A549 (cell line): Measurements from ENCODE around the gene SHLD1. TPM values are rescaled to one million over a fixed set of nuclear protein-coding genes. Genes with fewer than 3 reads are reported as not detected.
"Not testable (repeated sequence)": the region's sequence is repeated elsewhere in the genome, so short reads cannot be mapped to it uniquely, and the experiment has no call there.

Experiments
- ATAC-seq, 2 experiments: fragments of 200-7000 bp in 1 of 2; fragments of >200 bp in 1 of 2; cut with Nextera tagmentation in 1 of 2; cut with Tn5 transposase in 1 of 2; 3 replicates each; pipeline versions ENCODE4 v1.8.0 to v1.9.1; 2018 to 2020; ENCODE audit warnings: mild to moderate bottlenecking in 1 of 2, moderate library complexity in 1 of 2
- CTCF ChIA-PET: fragments of 300-600 bp; sonication (Branson Sonifier 250); formaldehyde crosslinking; extraction: SDS; loops from one replicate; lab custom pipeline; 2021; ENCODE audit warnings: antibody characterized with exemption, inconsistent platforms; lab: Yijun Ruan, JAX
- POLR2A ChIA-PET: fragments of 350-600 bp; formaldehyde crosslinking; extraction: SDS; loops from one replicate; lab custom pipeline; 2021; ENCODE audit warnings: antibody characterized with exemption, inconsistent platforms; lab: Yijun Ruan, JAX
- DNase-seq, 2 experiments: peaks; one replicate each; pipeline versions ENCODE4 v3.0.0 to v3.0.0-alpha.2; 2011 to 2016; ENCODE audit warnings: low read depth in 1 of 2, low spot score in 1 of 2
- FAIRE-seq: peaks from 2 replicates; lab custom pipeline; 2011; peaks lifted over from hg19 to GRCh38; lab: Jason Lieb, UNC
- H3K27ac ChIP-seq, 2 experiments: fragments of >200 bp; sonication (Bioruptor Twin); formaldehyde crosslinking; 3 replicates each; pipeline ENCODE4 v1.5.1; 2016 to 2017
- H3K4me1 ChIP-seq: fragments of >200 bp; sonication (Bioruptor Twin); formaldehyde crosslinking; 3 replicates; pipeline ENCODE4 v1.6.1; 2016
- H3K4me2 ChIP-seq: fragments of >200 bp; sonication (Bioruptor Twin); formaldehyde crosslinking; 3 replicates; pipeline ENCODE4 v1.6.1; 2016
- H3K4me3 ChIP-seq: fragments of >200 bp; sonication (Bioruptor Twin); formaldehyde crosslinking; 3 replicates; pipeline ENCODE4 v1.5.1; 2016
- H3K9me3 ChIP-seq: fragments of >200 bp; sonication (Bioruptor Twin); formaldehyde crosslinking; 3 replicates; pipeline ENCODE4 v1.6.1; 2016
- CBX2 ChIP-seq: fragments of 200-600 bp; sonication (generic); IDR thresholded peaks from 2 replicates; pipeline ENCODE4 v1.6.1; 2016; ENCODE audit warnings: low read depth, mild to moderate bottlenecking, borderline replicate concordance
- CBX8 ChIP-seq: fragments of 200-600 bp; sonication (generic); IDR thresholded peaks from 2 replicates; pipeline ENCODE4 v1.6.1; 2016
- CHD2 ChIP-seq: fragments of 150-350 bp; IDR thresholded peaks from 2 replicates; pipeline ENCODE4 v1.6.1; 2014; ENCODE audit warnings: low read length; ENCODE audit not compliant: partially characterized antibody
- CHD4 ChIP-seq: fragments of 200-600 bp; sonication (generic); IDR thresholded peaks from 2 replicates; pipeline ENCODE4 v1.6.1; 2016; ENCODE audit warnings: antibody characterized with exemption, mild to moderate bottlenecking, borderline replicate concordance
- ESRRA ChIP-seq: fragments of 150-350 bp; IDR thresholded peaks from 2 replicates; pipeline ENCODE4 v1.6.1; 2014; ENCODE audit warnings: mild to moderate bottlenecking, low read length, borderline replicate concordance
- FOSB ChIP-seq: fragments of 250-450 bp; sonication (Bioruptor Pico); IDR thresholded peaks from 2 replicates; pipeline ENCODE4 v1.5.0; 2020; ENCODE audit warnings: mild to moderate bottlenecking, moderate library complexity
- GATA3 ChIP-seq: IDR thresholded peaks from 2 replicates; pipeline ENCODE4 v1.6.1; 2012; ENCODE audit warnings: borderline replicate concordance
- HOXB13 ChIP-seq: fragments of 250-450 bp; sonication (Bioruptor Pico); IDR thresholded peaks from 2 replicates; pipeline ENCODE4 v1.5.0; 2020; ENCODE audit warnings: low read depth, mild to moderate bottlenecking, moderate library complexity
- HOXB5 ChIP-seq: fragments of 250-450 bp; sonication (Bioruptor Pico); IDR thresholded peaks from 2 replicates; pipeline ENCODE4 v1.5.0; 2020; ENCODE audit warnings: mild to moderate bottlenecking, moderate library complexity
- JUN ChIP-seq, 2 experiments: fragments of >200 bp; sonication (Bioruptor Twin); formaldehyde crosslinking; IDR thresholded peaks; 2 replicates in 1 of 2; 3 replicates in 1 of 2; pipeline ENCODE4 v1.6.1; 2016 to 2017
- JUNB ChIP-seq: fragments of >200 bp; sonication (Bioruptor Twin); formaldehyde crosslinking; IDR thresholded peaks from 2 replicates; pipeline ENCODE4 v1.6.1; 2016
- KDM5A ChIP-seq: fragments of 200-600 bp; sonication (generic); IDR thresholded peaks from 2 replicates; pipeline ENCODE4 v1.6.1; 2016; ENCODE audit warnings: antibody characterized with exemption, mild to moderate bottlenecking
- MAFK ChIP-seq: fragments of 450-650 bp; IDR thresholded peaks from 2 replicates; pipeline ENCODE4 v1.6.1; 2014; ENCODE audit not compliant: partially characterized antibody
- MAZ ChIP-seq: fragments of 150-350 bp; IDR thresholded peaks from 2 replicates; pipeline ENCODE4 v1.6.1; 2014; ENCODE audit warnings: antibody characterized with exemption, low read depth, low read length, borderline replicate concordance
- MYC ChIP-seq: IDR thresholded peaks from 2 replicates; pipeline ENCODE4 v1.6.1; 2012; ENCODE audit warnings: mild to moderate bottlenecking, inconsistent platforms, low read length, improper control_type of control experiment, borderline replicate concordance
- PHF8 ChIP-seq: fragments of 200-600 bp; sonication (generic); IDR thresholded peaks from 2 replicates; pipeline ENCODE4 v1.6.1; 2016; ENCODE audit warnings: low read depth, mild to moderate bottlenecking, antibody characterized with exemption, moderate library complexity, borderline replicate concordance
- WGBS: methylation state at CpG from one replicate; pipeline ENCODE4 v1.1.6; 2017; ENCODE audit errors: missing lambda C conversion rate; 5-methylcytosine and 5-hydroxymethylcytosine counted together
- polyA plus RNA-seq, 4 experiments: library from polyadenylated mRNA; depleted of rRNA in 3 of 4; stranded (reverse); fragments of >200 nt; fragmentation: RNase III in 1 of 4; extraction: RNeasy Plus Mini Kit Qiagen cat#74134 plus additional on column Dnase treatment in 1 of 4; gene quantifications; 2 replicates in 3 of 4; 3 replicates in 1 of 4; pipeline ENCODE4 v1.2.3, GENCODE V29; 2011 to 2017
- TF ChIP-seq, protein P1 (sequence below): fragments of 250-450 bp; sonication (Bioruptor Pico); IDR thresholded peaks from 2 replicates; pipeline ENCODE4 v1.5.0; 2020; ENCODE audit warnings: low read depth, mild to moderate bottlenecking, moderate library complexity
- TF ChIP-seq, protein P2 (sequence below): fragments of >200 bp; sonication (Bioruptor Twin); formaldehyde crosslinking; IDR thresholded peaks from 2 replicates; pipeline ENCODE4 v1.6.1; 2016
- TF ChIP-seq, protein P3 (sequence below): fragments of 250-450 bp; sonication (Bioruptor Pico); IDR thresholded peaks from 2 replicates; pipeline ENCODE4 v1.5.0; 2021; ENCODE audit warnings: mild to moderate bottlenecking, moderate library complexity, borderline replicate concordance
- TF ChIP-seq, protein P4 (sequence below): fragments of 200-600 bp; sonication (generic); IDR thresholded peaks from 2 replicates; pipeline ENCODE4 v1.6.1; 2016; ENCODE audit warnings: antibody characterized with exemption, mild to moderate bottlenecking, moderate library complexity

SHLD1 gene
- polyA plus RNA-seq, 2 of the 4 experiments (the other 2 are of a cell fraction), result 6.5 to 18.4 TPM

- TF ChIP-seq PHF8 (no peak), CHD4 (no peak), HOXB5 (CRISPR knock-in tag) (no peak), HOXB13 (no peak), CHD2 (no peak), ESRRA (no peak), MYC (no peak), JUNB (no peak), FOSB (CRISPR knock-in tag) (no peak), CBX2 (no peak), MAZ (no peak), GATA3 (no peak), CBX8 (no peak), KDM5A (no peak), MAFK (no peak), JUN (IDR thresholded peaks at IDR 0.05) (no peak)
- TF ChIP-seq, protein P1, sequence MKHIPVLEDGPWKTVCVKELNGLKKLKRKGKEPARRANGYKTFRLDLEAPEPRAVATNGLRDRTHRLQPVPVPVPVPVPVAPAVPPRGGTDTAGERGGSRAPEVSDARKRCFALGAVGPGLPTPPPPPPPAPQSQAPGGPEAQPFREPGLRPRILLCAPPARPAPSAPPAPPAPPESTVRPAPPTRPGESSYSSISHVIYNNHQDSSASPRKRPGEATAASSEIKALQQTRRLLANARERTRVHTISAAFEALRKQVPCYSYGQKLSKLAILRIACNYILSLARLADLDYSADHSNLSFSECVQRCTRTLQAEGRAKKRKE (CRISPR knock-in tag), result no peak
- TF ChIP-seq, protein P2, sequence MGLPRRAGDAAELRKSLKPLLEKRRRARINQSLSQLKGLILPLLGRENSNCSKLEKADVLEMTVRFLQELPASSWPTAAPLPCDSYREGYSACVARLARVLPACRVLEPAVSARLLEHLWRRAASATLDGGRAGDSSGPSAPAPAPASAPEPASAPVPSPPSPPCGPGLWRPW, result no peak
- TF ChIP-seq, protein P3, sequence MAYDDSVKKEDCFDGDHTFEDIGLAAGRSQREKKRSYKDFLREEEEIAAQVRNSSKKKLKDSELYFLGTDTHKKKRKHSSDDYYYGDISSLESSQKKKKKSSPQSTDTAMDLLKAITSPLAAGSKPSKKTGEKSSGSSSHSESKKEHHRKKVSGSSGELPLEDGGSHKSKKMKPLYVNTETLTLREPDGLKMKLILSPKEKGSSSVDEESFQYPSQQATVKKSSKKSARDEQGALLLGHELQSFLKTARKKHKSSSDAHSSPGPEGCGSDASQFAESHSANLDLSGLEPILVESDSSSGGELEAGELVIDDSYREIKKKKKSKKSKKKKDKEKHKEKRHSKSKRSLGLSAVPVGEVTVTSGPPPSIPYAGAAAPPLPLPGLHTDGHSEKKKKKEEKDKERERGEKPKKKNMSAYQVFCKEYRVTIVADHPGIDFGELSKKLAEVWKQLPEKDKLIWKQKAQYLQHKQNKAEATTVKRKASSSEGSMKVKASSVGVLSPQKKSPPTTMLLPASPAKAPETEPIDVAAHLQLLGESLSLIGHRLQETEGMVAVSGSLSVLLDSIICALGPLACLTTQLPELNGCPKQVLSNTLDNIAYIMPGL (CRISPR knock-in tag), result no peak
- TF ChIP-seq, protein P4, sequence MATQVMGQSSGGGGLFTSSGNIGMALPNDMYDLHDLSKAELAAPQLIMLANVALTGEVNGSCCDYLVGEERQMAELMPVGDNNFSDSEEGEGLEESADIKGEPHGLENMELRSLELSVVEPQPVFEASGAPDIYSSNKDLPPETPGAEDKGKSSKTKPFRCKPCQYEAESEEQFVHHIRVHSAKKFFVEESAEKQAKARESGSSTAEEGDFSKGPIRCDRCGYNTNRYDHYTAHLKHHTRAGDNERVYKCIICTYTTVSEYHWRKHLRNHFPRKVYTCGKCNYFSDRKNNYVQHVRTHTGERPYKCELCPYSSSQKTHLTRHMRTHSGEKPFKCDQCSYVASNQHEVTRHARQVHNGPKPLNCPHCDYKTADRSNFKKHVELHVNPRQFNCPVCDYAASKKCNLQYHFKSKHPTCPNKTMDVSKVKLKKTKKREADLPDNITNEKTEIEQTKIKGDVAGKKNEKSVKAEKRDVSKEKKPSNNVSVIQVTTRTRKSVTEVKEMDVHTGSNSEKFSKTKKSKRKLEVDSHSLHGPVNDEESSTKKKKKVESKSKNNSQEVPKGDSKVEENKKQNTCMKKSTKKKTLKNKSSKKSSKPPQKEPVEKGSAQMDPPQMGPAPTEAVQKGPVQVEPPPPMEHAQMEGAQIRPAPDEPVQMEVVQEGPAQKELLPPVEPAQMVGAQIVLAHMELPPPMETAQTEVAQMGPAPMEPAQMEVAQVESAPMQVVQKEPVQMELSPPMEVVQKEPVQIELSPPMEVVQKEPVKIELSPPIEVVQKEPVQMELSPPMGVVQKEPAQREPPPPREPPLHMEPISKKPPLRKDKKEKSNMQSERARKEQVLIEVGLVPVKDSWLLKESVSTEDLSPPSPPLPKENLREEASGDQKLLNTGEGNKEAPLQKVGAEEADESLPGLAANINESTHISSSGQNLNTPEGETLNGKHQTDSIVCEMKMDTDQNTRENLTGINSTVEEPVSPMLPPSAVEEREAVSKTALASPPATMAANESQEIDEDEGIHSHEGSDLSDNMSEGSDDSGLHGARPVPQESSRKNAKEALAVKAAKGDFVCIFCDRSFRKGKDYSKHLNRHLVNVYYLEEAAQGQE, result no peak
- no peak for FAIRE-seq
- POLR2A ChIA-PET, result no interaction called here
- Histone ChIP-seq H3K4me3 (no peak overlapping the region), H3K4me2 (no peak overlapping the region), H3K27ac (0 out of 6 replicates have a peak overlapping the region, but pooled peaks of 1 of the 2 experiments have one; percentile 12), H3K9me3 (no peaks in the 10 kb centered on the region), H3K4me1 (no peaks in the 10 kb centered on the region)
- WGBS, result 81% methylated on average over 7 of the region's 7 CpGs
- ATAC-seq, result no peak
- CTCF ChIA-PET, result interaction anchor here (0.6 to 4.9 kb wide), 7 partner anchors 10 to 268 kb away, joined by 3 to 26 read pairs (median 3); partner anchors contain the start of gene SHLD1
- DNase-seq, result no peak
Measured at GRCh38 chr20:5797843-5798462, 47.8 kb downstream of the SHLD1 start.

GRCh38 chr20:5803754-5804303 is 53.6 kb downstream of the SHLD1 start:
- H3K9me3 ChIP-seq, ATAC-seq, FAIRE-seq, H3K4me3 ChIP-seq, POLR2A ChIA-PET, DNase-seq: not testable (repeated sequence)
- H3K4me2 ChIP-seq, result peak overlapping the region; percentile 63
- peak overlapping the region; percentile 39 to 74; a peak in 5 of 6 replicates for H3K27ac ChIP-seq
- WGBS, result 91% methylated on average over 13 of the region's 13 CpGs
- CTCF ChIA-PET, result interaction anchor here (0.7 to 5.1 kb wide), 5 partner anchors 14 to 274 kb away, joined by 3 to 17 read pairs (median 4); no protein-coding TSS in a partner anchor
- peaks cover 35% of the 10 kb centered on the region for H3K4me1 ChIP-seq
